ENCODE measurements around the gene MAGEF1. TPM values are rescaled to one million over a fixed set of nuclear protein-coding genes. Genes with fewer than 3 reads are reported as not detected.
A peak's percentile ranks its signal among the peaks of the same experiment; 100 is the strongest.

Gene MAGEF1
- total RNA-seq, 1 donor from 2014 or later: 16.0 TPM

DNA sequence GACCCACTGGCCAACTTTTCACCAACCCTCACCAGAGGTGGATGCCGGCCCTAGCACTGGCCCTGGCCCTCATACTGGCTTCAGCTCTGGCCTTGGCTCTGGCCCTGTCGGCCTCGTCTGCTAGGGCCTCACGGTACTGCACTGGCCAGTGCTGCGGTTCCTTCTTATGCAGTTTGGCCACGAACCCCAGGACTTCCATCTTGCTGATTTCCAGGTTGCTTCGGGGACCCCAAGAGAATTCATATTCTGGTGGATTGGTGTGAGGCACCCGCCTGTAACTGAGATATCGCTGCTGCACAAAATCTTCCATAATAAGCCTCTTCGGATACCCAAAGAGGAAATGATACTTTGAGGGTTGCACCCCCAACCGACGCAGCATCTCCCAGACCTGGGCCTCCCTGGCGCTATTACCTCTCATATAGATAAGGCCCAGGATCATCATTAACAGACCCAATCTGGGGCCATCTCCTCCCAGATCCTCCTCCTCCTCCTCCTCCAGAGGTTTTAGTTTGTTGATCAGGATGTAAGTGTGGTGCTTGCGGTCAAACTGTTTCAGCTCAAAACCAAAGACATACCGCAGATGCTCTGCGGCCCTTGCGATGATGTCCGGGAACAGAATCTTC lies 883 bp downstream of the MAGEF1 start:
- peak overlapping the region; percentile 77 for H3K27ac Mint-ChIP-seq
- H3K27me3 Mint-ChIP-seq (ENCODE audit: insufficient read depth): peaks cover 25% of the 10 kb centered on the region
- no peak for DNase-seq (ENCODE audit: low spot score)
- intact Hi-C loops (cut with micrococcal nuclease): loop anchor here (1.0 to 5.0 kb wide), 3 partner anchors 54 to 349 kb away; partner anchors contain the start of genes CLCN2 and POLR2H
- H3K9me3 Mint-ChIP-seq: peaks cover 5% of the 10 kb centered on the region
- peaks cover 26% of the 10 kb centered on the region for H3K36me3 Mint-ChIP-seq (ENCODE audit: low read depth)
- H3K4me1 Mint-ChIP-seq (ENCODE audit: low read depth): peaks cover 37% of the 10 kb centered on the region
- H3K4me3 Mint-ChIP-seq: peak overlapping the region; percentile 94

DNA sequence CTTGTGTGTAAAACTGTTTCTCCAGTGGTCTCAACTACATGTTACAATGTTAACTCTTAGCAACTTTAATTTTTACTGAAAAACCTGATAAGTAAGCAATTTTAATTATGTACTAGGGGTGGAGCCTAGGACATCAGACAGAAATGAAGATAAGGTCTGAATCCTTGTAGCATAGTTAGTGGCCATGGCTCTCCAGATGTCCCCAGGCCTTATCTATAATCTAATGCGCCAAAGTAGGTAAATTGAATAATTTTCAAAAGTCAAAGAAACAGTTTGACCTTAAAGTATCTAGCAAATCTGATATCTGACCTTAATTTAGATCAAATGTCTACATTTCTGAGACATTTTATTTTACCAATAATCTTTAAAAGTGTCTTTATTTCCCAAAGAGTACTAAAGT lies 8.2 kb downstream of the MAGEF1 start:
- Mint-ChIP-seq H3K4me3 (no peak overlapping the region), H3K4me1 (ENCODE audit: low read depth) (peaks cover 9% of the 10 kb centered on the region), H3K27ac (no peak overlapping the region), H3K9me3 (peaks cover 5% of the 10 kb centered on the region), H3K27me3 (ENCODE audit: insufficient read depth) (peaks cover 9% of the 10 kb centered on the region), H3K36me3 (ENCODE audit: low read depth) (peaks cover 8% of the 10 kb centered on the region)
- DNase-seq (ENCODE audit: low spot score): no peak
- intact Hi-C loops (cut with micrococcal nuclease): no loop called here

DNA sequence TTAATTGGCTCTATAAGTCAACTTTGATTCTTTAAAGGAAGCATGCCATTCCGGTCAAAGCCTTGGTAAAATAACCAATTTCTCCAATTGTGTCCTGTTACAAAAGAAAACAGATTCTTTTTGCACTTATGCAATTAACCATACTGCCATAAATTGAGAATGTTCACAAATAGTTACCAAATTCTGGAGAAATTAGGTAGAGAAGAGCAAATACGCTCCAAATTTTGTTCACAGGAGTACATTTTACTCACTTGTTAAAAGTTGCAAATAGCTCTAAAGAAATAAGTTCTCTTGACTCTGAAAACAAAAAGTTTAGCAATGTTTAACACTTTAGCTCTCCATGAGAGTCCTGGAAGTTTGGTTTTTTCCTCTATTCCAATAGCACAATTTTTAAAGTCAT lies 11.1 kb downstream of the MAGEF1 start:
- no peak overlapping the region for H3K4me3 Mint-ChIP-seq
- no peaks in the 10 kb centered on the region for H3K9me3 Mint-ChIP-seq
- H3K4me1 Mint-ChIP-seq (ENCODE audit: low read depth): no peaks in the 10 kb centered on the region
- no peaks in the 10 kb centered on the region for H3K36me3 Mint-ChIP-seq (ENCODE audit: low read depth)
- H3K27ac Mint-ChIP-seq: no peak overlapping the region
- H3K27me3 Mint-ChIP-seq (ENCODE audit: insufficient read depth): peaks cover 11% of the 10 kb centered on the region
- intact Hi-C loops (cut with micrococcal nuclease): no loop called here
- DNase-seq (ENCODE audit: low spot score): no peak

DNA sequence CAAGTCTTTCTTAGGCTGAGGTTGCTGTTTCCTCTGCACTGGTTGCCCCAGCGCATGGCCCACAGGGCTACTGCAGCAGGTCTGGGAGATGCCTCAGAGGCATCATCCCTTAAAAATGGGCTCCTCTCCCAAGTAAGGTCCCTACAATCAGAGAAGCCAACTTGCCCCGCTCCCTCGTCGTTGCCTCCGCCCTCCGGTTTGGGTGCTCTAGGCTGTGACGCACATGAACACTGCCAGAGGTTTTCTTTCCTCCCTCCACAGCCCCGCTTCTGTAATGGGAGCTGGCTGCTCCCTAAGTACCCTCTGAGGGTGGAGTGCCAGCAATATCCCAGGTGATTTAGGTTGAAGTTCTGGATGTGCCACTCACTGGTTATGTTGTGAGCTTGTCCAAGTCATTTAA lies 14.0 kb downstream of the MAGEF1 start:
- Mint-ChIP-seq H3K27me3 (ENCODE audit: insufficient read depth) (peaks cover 12% of the 10 kb centered on the region), H3K4me1 (ENCODE audit: low read depth) (no peaks in the 10 kb centered on the region), H3K9me3 (no peaks in the 10 kb centered on the region), H3K4me3 (no peak overlapping the region), H3K27ac (no peak overlapping the region), H3K36me3 (ENCODE audit: low read depth) (no peaks in the 10 kb centered on the region)
- DNase-seq (ENCODE audit: low spot score): no peak
- intact Hi-C loops (cut with micrococcal nuclease): no loop called here

DNA sequence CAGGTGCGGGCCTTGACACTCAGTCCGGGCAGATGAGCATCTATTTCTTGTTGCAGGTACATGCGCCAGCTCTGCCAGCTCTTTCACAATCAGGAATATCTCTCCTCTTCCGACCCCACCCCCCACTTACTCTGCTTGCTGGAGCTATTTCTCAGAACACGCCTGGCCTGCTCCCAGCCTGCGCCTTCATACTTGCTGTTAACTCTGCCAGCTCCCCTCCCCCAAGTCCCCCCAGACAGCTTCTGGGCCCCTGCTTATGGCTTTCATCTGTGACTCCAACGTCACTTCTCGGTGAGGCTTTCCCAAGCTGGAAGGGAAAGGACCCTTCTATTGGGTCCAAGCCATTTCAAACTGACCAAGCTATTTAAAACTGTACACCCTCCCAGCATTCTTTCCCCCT lies 15.2 kb downstream of the MAGEF1 start:
- Mint-ChIP-seq H3K27ac (no peak overlapping the region), H3K27me3 (ENCODE audit: insufficient read depth) (peaks cover 12% of the 10 kb centered on the region), H3K36me3 (ENCODE audit: low read depth) (no peaks in the 10 kb centered on the region), H3K4me1 (ENCODE audit: low read depth) (no peaks in the 10 kb centered on the region), H3K4me3 (no peak overlapping the region), H3K9me3 (no peaks in the 10 kb centered on the region)
- DNase-seq (ENCODE audit: low spot score): no peak
- intact Hi-C loops (cut with micrococcal nuclease): no loop called here

DNA sequence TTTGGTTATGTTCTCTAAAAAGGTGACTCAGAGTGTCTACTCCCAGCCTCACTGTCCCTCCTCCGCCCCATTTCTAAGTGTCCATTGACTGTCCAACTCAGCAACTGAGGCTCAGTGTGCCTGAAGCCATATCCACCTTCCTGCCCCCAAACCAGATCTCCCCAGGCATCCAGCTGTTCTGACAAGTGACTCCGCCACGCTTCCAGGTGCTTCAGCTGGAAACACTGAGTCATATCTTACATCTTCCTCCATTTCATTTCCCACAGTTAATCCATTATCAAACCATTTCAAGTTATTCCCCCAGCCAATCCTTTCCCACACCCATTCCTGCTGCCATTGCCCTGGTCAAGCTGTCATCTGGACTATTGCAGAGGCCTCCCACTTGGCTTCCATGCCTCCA lies 17.1 kb downstream of the MAGEF1 start:
- Mint-ChIP-seq H3K27ac (no peak overlapping the region), H3K36me3 (ENCODE audit: low read depth) (no peaks in the 10 kb centered on the region), H3K9me3 (no peaks in the 10 kb centered on the region), H3K4me1 (ENCODE audit: low read depth) (no peaks in the 10 kb centered on the region), H3K27me3 (ENCODE audit: insufficient read depth) (peaks cover 14% of the 10 kb centered on the region), H3K4me3 (no peak overlapping the region)
- DNase-seq (ENCODE audit: low spot score): no peak
- intact Hi-C loops (cut with micrococcal nuclease): no loop called here

DNA sequence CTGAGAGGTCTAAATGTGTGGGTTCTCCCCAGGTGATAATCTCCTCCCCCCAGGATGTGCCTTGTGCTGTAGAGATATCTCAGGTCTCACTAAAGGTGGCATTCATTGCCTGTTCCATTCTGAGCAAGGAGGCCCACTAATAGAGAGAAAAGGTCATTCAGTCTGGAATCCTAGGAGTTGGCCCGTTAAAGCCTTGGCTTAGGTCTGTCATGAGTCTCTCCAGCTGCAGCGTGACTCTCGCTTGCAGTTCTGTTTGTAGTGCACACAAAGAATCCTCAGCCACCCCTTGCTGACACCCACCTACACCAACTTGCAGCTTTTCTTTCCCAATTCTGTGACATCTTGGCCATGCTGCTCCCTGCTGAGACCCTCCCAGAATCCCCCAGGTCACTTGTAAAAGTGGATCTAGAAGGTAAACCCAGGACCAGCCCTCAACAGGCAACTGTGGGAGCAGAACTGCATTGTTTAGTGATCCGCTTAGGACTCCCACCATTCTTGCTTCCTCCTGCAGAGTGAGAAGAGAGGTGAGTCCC lies 17.7 kb downstream of the MAGEF1 start:
- intact Hi-C loops (cut with micrococcal nuclease): no loop called here
- no peaks in the 10 kb centered on the region for H3K9me3 Mint-ChIP-seq
- peaks cover 14% of the 10 kb centered on the region for H3K27me3 Mint-ChIP-seq (ENCODE audit: insufficient read depth)
- no peak for DNase-seq (ENCODE audit: low spot score)
- H3K36me3 Mint-ChIP-seq (ENCODE audit: low read depth): no peaks in the 10 kb centered on the region
- no peak overlapping the region for H3K27ac Mint-ChIP-seq
- no peaks in the 10 kb centered on the region for H3K4me1 Mint-ChIP-seq (ENCODE audit: low read depth)
- H3K4me3 Mint-ChIP-seq: no peak overlapping the region

DNA sequence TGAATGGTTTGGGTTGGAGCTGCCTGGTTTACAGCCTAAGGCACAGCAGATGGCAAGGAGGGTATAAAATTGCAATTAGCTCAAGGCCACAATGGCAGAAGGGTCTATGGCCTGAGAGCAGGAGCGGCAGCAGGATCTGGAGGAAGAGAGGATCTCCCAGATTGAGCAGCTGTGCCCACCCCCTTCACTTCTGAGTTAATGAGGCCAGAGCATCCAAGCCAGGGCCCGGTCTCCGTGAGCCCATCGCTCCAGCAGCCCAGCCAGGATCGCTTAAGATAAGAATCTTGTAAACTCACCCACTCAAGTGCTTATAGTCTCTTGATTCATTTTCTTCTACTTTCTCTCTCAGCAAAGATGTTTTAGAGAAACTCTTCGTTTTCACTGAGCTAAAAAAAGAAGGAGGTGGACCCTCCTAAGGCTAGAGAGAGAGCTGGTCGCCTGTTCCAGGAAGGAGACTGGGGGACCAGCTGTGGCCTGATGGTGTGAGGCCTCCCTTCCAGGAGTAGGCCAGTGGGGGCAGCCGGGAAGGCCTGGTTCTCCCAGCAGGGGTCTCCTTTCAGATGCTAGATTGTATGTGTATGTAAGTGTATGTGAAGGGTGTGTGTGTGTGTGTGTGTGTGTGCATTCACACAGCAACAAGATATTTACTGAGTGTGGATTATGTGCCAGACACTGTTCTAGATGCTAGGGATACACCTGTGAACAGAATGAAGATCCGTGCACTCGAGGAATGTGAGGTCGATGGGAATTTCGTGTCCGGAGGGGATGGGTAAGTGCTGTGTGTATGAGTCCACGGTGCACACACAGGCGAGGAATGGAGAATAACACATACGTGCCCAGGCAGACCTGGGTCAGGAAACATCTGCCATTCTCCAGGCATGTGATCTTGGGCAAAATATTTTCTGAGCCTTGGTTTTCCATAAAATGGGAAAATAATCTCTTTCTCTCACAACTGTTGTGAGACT lies 18.6 kb downstream of the MAGEF1 start:
- no peak overlapping the region for H3K4me3 Mint-ChIP-seq
- DNase-seq (ENCODE audit: low spot score): no peak
- peaks cover 16% of the 10 kb centered on the region for H3K27me3 Mint-ChIP-seq (ENCODE audit: insufficient read depth)
- H3K4me1 Mint-ChIP-seq (ENCODE audit: low read depth): no peaks in the 10 kb centered on the region
- H3K27ac Mint-ChIP-seq: no peak overlapping the region
- intact Hi-C loops (cut with micrococcal nuclease): no loop called here
- H3K36me3 Mint-ChIP-seq (ENCODE audit: low read depth): no peaks in the 10 kb centered on the region
- H3K9me3 Mint-ChIP-seq: no peaks in the 10 kb centered on the region

DNA sequence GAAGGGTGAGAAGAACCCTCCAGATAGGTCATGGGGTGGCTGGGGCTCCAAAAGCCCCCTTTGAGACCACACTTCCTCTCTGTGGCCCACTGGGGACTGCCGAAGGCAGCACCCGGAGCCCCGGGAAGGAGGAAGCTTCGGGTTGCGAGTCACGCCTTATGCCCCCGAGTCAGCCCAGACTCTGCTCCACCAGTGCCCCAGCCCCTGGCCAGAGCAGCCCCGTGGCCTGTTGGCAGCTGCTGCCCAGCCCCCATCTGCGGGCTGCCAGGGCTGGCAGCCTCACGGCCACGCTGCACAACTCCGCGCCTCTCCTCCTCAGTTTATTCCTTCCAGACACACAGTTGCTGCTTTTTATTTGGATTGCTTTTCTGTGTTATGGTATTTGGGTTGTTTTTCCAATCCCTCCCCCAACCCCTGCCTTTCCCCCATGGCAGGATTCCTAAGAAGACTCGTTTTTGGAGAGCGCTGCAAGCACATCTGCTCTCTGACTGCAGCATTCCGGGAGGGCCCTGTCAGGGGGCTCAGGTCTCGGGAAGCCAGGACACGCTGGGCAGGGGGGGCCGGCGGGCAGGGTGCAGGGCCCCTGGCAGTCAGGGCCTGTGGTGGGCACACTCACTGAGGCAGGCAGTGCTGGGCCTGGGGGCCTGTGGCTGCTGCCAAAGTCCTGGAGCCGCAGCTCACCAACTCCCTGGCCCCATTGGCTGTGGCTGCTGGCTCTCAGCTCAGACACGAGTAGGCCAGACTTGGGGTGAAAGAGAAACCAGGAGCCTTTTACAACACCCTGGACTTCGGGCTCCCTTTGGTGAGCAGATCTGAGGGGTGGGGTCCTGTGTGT lies 20.2 kb downstream of the MAGEF1 start:
- Mint-ChIP-seq H3K36me3 (ENCODE audit: low read depth) (no peaks in the 10 kb centered on the region), H3K9me3 (no peaks in the 10 kb centered on the region), H3K27ac (no peak overlapping the region), H3K4me3 (no peak overlapping the region), H3K4me1 (ENCODE audit: low read depth) (no peaks in the 10 kb centered on the region), H3K27me3 (ENCODE audit: insufficient read depth) (peaks cover 17% of the 10 kb centered on the region)
- intact Hi-C loops (cut with micrococcal nuclease): no loop called here
- no peak for DNase-seq (ENCODE audit: low spot score)

DNA sequence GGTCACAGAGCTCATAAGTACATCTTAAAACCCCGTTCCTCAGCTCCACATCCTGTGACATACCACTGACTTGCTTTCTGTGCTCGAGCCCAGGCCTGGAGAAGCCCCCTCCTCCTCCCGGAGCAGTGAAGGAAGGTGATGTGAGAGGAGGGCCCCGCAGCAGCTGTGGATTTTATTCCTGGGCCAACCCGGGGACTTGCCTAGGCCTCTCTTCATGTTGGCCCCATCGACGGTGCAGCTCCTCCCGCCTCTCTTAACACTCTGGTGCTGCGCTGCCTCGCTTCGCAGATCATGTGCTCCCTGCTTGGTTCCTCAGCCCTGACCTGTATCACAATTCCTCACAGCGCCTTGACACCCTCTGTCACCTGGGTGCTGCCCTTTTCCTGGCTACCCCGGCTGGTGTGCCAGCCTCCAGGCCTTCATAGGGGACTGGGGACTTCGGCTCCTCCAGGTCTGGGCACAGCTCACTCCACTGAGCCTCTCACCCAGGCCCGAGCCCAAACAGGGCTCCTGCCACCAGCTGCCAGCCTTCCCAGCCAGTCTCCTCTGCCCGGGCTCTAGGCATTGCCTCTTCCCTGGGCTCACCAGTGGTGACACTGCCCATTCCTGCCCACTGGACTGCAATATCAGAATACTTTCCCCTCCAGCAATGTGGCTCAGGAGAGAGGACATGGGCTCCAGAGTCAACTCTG lies 21.5 kb downstream of the MAGEF1 start:
- Mint-ChIP-seq H3K27me3 (ENCODE audit: insufficient read depth) (peaks cover 20% of the 10 kb centered on the region), H3K4me1 (ENCODE audit: low read depth) (no peaks in the 10 kb centered on the region), H3K27ac (no peak overlapping the region), H3K36me3 (ENCODE audit: low read depth) (no peaks in the 10 kb centered on the region), H3K4me3 (no peak overlapping the region), H3K9me3 (no peaks in the 10 kb centered on the region)
- DNase-seq (ENCODE audit: low spot score): no peak
- intact Hi-C loops (cut with micrococcal nuclease): no loop called here

DNA sequence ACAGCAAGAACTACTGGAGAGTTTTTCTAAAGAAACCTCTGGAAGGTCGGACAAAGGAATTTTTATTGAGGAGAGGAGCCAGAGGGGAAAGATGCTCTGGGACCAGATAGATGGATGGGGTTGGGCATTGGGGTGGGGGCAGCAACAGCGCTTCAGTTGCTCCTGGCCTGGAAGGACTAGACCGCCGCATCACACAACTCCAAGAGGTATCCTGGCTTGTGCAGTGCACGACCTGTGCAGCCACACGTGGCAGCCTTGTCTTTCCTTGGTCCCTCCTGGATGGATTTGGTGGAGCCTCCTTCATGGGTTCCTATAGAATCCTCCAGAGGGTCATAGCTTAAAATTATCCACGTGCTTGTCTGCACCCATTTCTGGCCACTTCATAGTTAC lies 23.0 kb downstream of the MAGEF1 start:
- no peak overlapping the region for H3K27ac Mint-ChIP-seq
- no peak overlapping the region for H3K4me3 Mint-ChIP-seq
- H3K4me1 Mint-ChIP-seq (ENCODE audit: low read depth): no peaks in the 10 kb centered on the region
- peaks cover 18% of the 10 kb centered on the region for H3K27me3 Mint-ChIP-seq (ENCODE audit: insufficient read depth)
- H3K9me3 Mint-ChIP-seq: no peaks in the 10 kb centered on the region
- intact Hi-C loops (cut with micrococcal nuclease): no loop called here
- no peak for DNase-seq (ENCODE audit: low spot score)
- H3K36me3 Mint-ChIP-seq (ENCODE audit: low read depth): no peaks in the 10 kb centered on the region

DNA sequence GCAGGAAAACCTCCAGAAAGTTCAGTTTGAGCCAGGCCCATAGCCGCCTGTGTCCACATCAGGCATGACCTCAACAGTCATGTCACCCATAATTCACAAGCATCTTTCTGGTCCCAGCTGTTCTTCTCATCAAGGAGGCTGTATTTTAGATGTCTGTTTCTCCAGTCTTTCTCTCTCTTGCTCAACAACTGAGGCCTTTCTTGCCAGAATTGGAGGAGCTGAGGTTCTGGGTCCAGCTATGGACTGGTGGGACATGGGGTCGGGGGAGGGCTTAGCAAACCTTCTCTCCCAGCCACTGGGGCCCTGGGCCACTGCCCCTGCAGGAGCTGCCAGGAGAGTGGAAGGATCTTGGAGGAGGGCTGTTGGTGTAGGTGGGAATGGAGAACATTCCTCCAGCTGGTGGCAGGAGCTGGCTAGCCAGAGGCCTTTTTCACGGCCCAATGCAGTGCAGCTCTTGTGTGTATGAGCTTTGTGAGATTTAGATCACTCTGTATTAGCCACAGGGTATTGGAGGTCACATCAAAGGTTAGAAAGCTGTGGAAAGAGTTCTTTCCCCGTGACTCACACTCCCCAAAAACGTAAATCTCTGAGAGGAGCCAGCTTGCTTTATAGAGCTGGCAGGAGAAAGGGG lies 23.5 kb downstream of the MAGEF1 start:
- Mint-ChIP-seq H3K4me3 (no peak overlapping the region), H3K27me3 (ENCODE audit: insufficient read depth) (peaks cover 18% of the 10 kb centered on the region), H3K4me1 (ENCODE audit: low read depth) (no peaks in the 10 kb centered on the region), H3K9me3 (no peaks in the 10 kb centered on the region), H3K36me3 (ENCODE audit: low read depth) (no peaks in the 10 kb centered on the region), H3K27ac (no peak overlapping the region)
- no peak for DNase-seq (ENCODE audit: low spot score)
- intact Hi-C loops (cut with micrococcal nuclease): no loop called here
